HG02798 (cell line): Measurements from ENCODE around the gene HPS1.

Experiments used
- ATAC-seq: cut with Tn5 transposase; IDR thresholded peaks from one replicate; pipeline ENCODE4 v1.9.1; 2021; ENCODE audit warnings: mild to moderate bottlenecking; ENCODE audit not compliant: unreplicated experiment, poor library complexity

The HPS1 gene

DNA sequence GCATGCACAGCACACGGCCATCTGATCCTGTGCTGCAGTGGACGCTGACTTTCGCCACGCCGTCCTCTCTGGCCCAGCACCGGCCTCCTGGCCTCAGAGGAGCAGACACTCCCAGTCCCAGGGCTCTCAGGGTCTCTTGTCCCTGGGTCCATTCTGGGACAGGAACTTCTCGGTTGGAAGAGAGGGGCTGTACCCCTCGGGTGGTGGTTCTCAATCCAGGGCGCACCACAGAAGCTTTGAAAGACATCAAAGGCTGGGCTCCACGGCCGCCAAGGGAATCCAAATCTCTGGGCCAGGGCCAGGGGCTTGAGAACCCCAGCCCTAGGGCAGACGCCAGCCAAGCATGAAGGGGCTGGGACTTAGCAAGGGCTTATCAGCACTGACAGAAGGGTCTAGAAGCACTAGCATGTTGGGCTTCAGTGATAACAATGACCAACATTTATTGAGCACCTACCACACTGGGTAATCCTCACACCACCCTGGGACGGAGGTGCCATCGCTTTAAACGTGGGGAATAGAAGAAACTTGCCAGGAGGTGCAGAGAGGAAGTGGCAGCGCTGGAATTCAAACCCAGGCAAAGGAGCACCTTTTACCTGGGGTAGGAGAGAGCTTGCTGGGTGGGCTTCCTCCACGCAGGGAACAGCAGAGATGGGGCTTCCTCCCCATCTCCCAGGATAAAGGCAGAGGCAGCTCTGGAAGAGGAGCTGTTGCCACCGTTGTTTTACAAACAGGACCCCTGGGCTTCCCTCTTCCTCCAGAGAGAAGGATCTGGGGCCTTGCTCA lies 29.9 kb downstream of the HPS1 start:
- ATAC-seq = no peak

DNA sequence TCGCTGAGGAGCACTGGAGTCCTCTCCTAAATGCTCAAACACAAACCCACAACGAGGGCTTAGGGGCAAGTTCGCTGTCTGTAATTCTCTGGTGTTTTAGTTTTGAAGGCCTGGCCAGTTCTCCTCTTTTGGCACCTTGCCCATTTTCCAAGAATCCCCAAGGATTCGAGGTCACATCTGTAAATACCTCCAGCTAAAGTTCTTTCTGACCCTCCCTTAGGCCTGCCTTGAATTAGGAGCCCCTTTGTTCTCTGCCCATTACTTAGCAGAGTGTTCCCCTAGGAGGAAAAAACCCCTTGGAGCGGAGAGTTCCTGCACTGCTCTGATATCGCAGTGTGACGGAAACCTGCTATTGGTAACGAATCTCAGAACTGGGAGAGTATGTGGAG lies 31.0 kb downstream of the HPS1 start:
- no peak for ATAC-seq

DNA sequence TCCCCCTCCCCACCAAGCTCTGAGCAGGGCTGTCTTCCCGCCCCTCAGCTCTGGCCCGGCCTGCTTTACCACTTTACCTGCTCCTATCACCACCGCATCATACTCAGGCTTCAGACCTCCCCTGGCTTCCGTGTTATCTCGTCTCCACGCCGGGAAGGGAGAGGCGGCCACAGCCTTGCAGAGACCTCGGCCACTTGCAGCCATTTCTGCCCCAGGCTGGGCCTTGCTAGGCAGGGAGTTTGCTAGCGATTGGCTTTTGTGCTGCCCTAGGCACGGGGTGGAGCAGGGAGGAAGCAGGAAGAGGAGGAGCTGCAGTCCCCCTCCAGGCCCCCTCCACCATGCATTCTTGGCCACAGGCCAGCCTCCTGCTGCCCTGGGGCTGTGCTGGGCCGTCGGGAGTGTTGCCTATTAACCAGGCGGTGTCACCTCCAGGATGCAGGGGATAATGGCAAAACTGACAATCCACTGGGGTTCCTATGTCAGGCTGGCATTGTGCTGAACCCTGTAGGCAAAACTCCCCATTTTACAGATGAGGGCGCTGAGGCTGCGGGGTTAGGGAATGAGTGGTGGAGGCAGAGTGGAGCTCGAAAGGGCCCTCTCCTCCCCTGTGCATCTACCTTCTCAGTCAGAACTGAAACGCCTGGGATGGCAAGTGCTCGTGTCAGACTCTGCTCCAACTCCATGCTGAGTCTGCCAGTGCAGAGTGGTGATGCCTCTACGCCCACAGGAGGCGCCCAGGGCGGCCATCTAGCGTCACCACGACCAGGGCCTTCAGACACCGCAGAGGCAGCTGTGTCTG lies 31.6 kb downstream of the HPS1 start, which contains the start of gene PYROXD2:
Gene PYROXD2 (minus strand): TSS at position 251 of the 799 bp plus-strand sequence. CDS start 47 bp downstream, at position 204.
- no peak for ATAC-seq

DNA sequence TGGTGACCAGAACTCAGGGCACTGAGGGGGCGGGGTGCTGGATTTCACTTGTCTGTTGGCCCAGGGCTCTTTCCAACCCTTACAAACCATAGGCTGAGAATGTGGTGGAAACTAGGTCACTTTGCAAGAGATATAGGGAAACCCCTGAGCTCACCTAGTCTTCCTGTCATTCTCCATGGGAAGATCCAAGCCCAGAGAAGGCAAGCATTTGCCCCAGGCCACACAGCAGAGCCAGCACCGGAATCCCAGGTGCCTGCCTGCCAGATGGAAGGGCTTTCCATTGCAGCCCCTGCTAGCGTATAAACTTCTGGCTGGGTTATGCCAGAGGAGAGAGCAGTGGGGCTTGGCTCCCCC lies 32.2 kb downstream of the HPS1 start:
- ATAC-seq = no peak

DNA sequence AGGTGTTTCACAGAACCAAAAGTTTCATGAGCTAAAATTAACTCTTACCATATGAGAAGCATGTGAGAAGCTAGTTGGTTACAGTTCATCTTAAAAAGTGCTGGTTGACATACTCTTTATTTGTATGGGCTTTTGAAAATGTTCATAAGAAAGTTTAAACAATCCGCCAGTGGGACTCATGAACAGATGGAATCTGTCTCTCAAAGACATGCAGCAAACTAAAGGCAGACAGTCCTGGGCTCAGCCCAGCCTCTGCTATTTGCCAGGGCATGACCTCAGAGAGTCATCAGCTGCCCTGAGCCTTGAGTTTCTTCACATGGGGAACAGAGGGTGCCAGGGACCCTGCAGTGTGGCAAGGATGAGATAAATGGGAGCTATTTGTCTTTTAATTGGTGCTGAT lies 35.0 kb downstream of the HPS1 start:
- no peak for ATAC-seq

DNA sequence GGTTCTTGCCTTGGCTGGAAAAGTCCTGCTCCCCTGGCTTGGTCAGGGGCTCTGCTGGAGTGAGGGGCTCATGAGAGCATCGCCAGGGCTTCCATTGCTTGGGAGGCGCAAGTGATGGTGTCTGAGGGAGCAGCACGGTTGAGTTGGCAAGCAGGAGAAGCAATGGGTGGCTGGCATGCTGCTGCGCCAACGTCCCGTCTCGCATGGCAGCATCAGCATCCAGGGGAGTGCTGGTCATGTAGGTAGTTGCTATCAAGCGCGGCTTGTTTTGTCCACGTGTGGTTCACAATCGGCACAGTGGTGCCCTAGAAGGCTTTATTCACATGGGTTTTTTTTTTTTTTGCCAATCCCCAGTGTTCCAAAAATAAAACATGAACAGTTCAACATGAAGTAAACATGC lies 35.6 kb downstream of the HPS1 start:
- no peak for ATAC-seq

DNA sequence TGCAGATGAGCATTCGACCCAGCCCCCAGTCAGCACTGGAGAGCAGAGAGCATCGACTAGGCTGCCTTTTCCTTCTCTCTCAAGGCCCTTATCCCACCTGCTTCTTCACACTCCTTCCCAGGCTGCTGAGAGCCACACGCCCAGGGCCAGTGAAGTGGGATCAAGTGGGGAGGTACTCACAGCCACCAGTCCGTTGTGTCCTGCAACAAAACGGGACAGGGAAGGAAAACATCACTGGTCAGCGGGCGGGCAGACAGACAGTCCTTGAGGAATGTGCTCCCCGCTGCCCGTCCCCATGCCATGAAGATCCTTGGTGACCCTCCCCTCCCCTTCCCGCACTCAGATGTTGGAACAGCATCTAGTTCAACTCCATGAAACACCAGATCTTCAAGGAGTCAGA lies 36.0 kb downstream of the HPS1 start:
- no peak for ATAC-seq

DNA sequence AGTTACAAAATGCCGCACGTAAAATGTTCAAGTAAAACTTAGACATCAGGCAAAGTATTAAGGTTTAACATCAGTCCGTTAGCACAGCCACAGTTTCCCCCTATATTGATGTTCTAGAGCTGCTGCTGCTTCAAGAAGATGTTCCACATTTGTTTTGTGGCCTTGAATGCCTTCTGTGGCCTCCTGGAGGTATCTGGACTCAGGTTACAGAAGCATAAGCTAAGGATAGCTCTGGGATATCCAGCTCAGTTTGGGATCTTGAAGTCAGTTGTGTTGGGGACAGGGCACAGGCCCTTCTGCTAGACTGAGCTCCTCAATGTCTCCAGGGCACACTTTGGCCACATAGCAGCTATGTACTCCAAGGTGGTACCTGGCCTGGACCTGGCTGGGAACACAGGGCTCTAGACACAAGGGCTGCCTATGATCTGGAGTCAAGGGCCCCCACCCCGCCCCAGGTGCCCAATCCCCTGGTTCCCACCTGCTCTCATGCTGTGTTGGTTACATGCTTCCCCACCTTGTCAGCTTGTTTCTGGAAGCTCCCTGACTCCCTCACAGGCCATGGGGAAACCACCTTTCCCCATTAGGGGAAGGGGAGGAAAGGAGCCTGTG lies 36.5 kb downstream of the HPS1 start:
- ATAC-seq = no peak

DNA sequence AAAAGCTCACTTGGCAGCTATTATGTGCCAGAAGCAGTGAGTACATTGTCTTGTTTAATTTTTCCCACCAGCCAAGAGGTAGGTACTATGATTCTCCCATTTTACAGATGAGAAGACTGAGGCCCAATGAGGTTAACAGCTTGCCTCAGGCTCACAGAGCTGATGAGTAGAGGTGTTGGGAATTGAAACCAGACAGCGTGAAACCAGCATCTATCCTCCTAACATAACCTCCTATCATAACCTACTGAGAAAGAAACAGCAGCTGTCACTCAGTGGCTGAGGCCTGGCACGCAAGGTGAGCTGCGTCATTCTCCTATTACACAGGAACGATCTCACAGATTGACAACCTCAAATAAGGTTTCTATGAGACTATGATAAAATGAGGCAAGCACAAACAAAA lies 37.9 kb downstream of the HPS1 start:
- ATAC-seq = no peak

DNA sequence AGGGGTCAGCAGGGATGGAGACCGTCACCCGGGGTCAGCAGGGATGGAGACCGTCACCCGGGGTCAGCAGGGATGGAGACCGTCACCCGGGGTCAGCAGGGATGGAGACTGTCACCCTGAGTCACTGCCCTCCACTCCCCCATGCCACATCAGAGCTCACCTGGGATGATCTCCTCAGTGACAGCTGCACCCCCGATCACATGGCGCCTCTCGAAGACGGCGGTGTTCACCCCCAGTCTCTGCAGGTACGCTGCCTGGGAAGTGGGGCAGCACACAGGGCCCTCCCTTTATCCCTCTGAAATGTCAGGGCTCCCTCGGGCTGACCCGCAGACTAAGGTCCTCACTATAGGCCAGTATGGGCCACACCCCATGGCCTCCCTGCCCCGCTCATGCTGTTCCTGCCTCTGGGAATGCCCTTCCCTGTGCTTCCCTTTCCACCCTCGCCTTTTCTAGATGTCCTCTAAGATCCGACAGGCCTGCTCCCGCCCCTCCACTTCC lies 38.9 kb downstream of the HPS1 start:
- ATAC-seq = no peak

DNA sequence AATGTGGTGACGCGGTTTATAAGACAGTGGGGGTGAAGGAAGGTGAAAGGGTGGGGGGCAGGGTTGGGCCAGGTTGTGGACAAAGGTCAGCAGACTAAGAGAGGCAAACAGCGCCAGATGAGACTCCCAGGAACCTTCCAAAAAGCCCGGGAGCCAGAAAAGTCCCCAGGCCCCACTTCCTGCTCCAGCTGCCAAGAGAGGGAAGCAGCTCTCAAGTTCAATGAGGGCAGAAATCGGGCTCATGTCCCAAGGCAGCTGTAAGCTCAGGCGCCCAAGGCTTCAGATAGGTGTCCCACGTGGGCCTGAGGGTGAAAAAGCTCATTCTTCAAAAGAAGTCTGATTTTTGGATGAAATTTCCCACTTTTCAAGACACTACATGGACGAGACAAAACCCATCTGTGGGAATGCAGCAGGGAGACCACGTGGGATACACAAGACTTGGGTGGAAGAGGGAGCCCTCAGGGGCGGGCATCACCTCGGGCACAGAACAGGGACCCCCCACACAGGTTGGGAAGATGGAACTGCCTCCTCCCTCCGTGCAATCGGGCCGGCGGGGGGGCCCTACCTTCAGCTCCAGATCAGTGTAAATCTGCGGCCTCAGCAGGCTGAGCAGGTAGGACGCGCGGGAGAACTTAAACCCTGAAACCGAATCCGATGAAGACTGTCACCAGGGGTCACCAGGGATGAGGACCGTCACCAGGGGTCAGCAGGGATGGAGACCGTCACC lies 39.6 kb downstream of the HPS1 start:
- no peak for ATAC-seq

DNA sequence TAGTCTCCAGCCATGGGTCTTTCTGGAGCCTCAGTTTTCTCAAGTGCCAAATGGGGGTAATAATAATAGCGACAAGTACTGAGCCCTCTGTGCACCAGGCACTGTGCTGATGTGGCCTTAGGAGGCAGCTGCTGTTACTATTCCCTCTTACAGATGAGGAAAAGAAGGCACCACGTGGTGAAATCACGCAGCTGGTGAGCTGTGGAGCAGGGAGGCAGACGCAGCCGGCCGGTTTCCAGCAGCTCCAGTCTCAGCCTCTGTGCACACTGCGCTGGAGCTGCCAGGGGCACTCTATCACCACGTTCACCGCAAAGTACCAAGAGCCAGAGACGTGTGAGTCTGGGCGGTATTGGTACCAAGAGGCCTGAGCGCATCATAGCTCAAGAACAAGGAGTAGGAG lies 41.3 kb downstream of the HPS1 start:
- ATAC-seq = no peak

DNA sequence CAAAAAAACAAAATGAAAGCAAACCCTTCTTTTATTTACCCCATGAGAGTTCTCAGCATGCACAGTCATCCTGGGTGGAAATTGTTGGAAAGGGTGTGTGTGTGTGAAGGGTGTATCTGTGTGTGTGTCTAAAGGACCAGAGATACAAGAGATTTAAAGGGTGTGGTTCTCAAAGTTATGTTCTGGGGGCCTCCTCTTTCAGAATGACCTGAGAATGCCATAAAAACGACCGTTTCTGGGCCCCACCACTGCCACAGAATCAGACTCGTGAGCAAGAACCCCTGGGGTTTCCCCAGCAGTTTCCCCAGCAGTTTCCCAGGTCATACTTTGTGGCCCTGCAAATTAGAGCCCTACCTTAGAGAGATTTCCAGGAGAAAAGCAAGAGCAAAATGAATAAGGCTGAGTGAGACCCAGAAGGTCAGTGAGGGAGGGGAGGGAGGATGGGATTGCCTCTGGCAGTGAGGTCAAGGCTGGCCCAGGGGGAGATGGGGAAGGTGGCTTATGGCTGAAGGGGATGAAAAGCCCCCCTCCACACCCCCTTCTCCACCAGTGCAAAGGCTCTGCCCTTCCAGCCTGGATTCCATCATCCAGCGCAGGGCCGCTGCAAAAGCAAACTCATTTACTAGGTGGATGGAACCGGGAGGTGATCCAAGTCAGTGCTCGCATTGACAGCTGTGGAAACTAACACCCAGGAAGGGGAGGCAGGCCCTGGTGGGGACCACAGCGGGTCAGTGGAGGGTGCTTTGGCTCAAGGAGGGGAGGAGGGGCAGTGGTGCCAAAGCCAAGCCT lies 42.0 kb downstream of the HPS1 start:
- peak; percentile 47 for ATAC-seq

DNA sequence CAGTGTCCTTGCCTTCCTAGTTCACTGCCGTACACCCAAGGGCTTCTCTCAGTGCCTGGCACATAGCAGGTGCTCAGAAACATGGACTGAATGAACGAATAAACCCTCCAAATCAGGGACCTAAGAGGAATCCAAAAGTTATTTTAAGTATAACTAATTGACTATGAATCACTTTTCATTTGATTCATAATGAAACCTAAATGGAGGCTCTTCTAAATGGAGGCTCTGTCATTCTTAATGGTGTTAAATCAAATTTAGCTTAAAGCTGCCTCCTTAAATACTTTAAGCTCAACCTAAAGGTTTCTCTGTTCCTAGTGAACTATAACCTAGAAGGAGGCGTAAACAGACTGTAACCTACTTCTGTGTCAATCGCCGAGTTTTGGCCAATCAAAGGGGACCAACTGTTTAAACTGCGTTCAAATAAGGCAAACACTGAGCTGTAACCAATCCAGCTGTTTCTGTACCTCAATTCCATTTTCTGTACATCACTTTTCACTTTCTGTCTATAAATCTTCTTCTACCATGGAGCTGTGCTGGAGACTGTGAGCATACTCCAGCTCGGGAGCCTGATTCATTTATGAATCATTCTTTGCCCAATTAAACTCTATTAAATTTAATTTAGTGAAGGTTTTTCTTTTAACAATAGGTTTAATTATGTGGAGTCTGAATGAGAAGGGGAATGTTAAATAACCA lies 42.8 kb downstream of the HPS1 start:
- ATAC-seq = peak; percentile 50

DNA sequence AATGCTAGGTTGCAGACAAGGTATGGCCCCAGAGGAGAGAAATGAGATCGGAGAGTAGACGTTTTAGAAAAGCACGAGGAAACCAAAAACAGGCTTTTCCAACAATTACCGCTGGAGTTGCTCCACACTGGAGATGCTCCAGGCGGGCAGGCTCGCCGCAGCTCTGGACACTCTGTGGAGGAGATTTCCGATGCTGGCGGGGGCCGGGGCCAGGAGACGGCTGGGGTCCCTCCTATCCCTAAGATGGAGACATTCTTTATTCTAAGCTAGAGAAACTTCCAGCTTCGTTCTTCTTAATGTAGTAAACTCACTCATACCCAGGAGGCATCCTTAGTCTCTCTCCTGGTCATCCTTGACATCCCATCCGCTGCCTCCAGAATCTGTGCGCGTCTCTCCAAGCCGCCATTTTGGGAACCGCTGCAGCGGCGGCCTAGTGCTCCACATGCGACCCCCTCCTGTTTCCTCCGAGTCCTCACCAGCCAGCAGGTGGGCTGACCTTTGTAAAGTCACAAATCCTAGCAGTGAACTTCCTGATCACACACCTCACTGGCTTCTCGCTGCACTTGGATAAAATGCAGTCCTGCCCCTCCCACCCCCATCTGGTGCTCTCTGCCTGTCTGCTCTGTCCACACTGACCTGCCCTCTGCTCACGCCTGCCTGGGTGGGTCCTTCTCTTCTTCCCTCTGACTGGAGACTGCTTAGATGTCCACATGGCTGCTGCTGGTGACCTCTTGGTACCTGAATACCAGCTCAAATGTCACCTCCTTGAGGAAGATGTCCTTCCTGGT lies 43.6 kb downstream of the HPS1 start:
- peak; percentile 3 for ATAC-seq

DNA sequence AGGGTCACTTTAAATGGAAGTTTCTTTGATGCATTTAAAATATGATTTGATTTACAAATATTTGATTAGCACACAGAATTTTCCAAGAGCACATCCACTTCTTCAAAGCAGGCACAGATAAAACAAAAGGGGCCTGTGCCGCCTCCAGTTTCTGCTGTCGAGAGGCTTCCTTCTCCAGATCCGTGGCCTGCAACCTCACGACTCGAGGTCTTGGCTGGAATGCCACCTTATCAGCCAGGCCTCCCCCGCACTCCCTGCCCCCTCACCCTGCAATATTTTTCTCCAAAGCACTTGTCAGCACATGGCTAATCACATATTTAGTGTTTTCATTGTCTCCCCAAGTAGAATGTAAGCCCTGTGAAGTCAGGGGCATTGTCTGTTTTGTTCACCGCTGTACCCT lies 44.3 kb downstream of the HPS1 start:
- no peak for ATAC-seq

DNA sequence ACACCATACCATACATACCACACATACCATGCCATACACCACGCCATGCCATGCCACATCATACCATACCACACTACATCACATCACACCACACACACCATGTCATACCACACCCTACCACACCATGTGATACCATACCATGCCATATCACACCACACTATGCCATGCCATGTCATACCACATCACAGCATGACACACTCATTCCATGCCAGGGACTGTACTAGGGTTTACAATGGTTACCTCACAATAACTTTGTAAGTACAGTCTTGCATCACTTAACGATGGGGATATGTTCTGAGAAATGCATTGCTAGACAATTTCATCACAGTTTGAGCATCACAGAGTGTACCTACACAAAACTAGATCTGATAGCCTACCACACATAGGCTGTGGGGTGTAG lies 46.3 kb downstream of the HPS1 start:
- ATAC-seq = no peak

DNA sequence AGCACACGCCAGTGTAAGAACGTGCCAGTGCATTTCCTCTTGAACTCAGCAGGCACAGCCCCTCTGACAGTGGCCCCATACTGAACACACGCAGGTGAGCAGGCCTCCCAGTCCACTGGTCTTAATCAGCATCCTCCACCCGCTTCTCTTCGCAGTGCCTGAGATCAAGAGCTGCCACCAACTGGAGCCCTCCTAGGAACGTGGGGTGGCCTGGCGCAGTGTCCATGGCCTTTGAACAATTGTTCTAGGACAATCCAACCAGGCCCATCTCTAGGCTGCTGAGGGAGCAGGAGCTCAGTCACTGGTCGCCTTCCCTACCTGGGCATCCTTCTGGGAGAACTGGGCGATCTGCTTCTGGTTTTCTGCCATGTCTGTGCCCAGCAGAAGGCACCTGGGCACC lies 47.0 kb downstream of the HPS1 start:
- ATAC-seq = no peak
